Stimulated activated CD4-positive, alpha-beta T cell treated with anti-CD3 and anti-CD28 coated beads, Interleukin-4, amount 100 ng/mL, for 24 hours (primary cell): ENCODE data around the gene SMYD3.
"Not testable (repeated sequence)": the region's sequence is repeated elsewhere in the genome, so short reads cannot be mapped to it uniquely, and the experiment has no call there.

ENCODE experiments used
- DNase-seq: peaks from one replicate; pipeline ENCODE4 v3.0.0-alpha.2; 2020

The SMYD3 gene

DNA sequence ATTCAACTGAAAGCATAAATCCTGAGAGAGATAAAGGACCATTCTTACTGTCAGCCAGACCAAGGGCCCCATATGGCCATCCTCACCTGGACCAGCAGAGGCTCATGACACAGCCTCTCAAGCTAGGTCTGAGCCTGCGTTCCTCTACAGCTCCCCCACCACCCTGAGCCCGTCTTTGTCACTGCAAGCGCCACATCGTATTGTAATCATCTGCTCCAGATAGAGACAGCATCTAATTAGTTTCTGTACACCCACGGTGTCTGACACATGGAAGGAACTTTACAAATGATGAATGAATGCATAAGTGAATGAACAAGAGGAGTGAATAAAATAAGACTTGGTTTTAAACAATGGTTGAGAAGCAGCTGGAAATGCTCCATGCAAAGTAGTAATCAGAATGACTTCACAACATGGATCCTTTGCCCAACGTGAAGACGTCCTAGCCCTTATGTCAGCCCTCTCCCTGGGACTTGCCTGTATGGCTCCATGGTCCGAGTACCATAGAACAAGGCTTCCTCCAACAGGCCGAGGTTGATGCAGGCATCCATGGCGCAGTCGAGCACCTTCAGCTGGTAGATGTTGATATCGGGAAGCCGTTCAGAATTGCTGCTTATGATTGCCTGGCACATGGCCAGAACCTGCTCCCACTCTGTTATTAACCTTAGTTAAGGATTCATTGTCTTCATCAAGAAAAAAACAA is 648.9 kb downstream of the SMYD3 start:
- no peak for DNase-seq

DNA sequence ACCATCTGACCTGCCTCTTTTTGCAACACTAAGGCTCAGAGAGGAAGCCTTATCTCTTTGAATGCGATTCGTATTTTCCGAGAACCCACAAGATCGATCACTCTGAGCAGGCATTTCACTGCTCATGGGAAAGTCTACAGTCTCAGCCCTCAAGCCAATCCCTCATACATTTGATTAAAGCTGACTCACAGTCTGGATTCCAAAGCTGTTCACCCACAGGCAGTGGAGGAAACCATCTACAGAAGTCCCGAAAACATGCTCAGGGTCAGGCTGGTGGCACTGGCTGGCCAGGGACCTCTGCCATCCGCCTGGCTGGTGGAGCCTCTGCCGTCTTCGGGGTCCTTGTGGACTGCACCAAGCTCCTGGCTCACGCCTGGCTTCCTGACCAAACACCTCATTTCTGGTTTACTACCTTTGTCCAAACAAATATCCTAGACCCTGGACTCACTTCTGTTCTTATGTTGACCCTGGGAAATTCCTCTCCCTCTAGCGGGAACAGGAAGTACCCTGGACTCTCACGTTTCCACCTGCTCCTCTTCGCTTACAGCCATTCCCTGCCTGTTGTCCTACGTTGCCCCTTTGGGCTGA is 650.0 kb downstream of the SMYD3 start:
- DNase-seq = no peak

DNA sequence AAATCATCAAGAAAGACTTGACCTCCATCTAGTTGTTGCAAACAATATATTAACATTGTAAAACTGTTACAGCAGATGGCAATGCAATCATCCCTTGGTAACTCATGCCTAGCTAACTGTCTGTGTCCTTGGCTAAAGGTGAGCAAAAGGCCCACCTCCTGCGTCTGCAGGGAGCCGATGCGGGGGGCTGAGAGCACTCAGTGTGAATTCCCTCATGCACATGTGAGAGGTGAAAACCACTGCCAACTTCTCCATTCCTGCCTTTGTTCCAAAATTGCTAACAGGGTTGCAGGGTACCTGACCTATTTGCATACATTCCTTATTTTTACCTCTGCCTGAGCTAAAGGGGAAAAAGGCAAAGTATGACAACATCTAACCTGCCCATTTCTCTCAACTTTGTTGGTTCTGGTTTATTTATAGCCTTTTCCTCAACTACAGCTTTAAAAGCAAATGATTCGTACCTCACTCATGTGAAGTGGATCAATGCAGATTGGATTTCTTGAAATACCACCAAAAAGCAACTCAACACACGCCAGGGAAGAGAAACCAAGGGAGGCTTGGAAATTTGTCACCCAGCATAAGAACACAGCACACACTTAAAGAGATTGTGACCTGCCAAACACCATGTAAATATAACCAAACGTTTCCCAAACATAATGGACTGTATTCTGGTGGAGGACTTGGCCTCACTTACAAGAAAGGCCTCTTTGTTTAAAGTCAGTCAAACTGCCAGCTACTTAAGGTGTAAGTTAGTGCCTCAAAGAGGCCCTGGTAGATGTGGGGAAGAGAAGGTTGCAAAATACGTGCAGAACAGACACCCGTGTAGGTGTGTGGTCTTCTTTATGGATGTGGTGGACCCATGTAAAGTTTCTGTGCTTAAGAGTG is 651.0 kb downstream of the SMYD3 start:
- DNase-seq = no peak

DNA sequence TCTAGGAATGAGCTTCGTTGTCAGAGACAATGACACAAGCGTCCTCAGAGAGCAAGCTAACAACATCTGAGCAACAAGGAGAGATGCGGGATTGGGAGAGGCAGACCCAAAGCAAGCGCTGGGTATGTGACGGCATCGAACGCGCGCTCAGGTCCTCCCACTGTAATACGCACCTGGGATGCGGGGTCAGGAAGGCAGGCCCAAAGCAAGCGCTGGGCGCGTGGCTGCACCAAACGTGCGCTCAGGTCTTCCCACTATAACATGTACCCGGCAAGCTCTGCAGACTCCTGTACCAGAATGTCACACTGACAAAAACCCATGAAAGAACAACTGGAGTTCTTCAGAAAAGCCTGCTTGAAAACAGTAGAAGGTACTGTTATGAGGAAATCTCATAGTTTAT is 653.8 kb downstream of the SMYD3 start:
- no peak for DNase-seq

DNA sequence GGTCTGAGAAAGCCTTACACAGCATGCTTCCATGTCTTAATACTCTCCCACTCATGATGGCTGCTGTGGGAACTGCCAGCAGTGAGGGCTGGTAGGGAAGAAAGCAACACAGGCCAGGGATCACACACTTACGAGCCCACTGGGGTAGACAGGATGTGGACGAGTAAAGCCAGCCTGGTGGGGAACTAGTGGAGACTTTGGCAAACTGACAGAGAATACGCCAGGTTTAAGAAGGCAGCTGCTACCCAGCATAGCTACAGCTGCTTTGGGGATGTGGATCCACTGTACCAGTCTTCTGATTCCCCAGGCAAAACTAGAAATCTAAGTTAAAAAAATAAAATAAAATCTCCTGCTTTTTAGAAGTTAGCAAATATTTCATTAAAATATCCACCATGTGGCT is 664.0 kb downstream of the SMYD3 start:
- no peak for DNase-seq

DNA sequence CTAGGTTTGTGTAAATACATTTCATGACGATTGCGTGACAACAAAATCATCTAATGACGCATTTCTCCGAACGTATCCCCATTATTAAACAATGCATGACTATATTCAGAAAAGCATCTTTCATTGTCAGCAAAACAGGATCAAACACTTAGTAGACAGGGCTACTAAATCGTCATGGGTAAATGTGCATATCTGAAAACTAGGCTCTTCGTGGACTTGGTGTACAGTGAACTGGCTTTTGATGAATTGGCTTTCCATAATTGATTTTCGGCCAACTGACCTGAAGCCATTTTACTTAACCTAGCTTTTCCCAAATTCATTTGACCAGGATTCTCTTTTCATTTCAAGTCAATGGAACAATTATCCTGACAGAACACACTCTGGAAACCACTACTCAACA is 665.0 kb downstream of the SMYD3 start:
- DNase-seq = no peak

DNA sequence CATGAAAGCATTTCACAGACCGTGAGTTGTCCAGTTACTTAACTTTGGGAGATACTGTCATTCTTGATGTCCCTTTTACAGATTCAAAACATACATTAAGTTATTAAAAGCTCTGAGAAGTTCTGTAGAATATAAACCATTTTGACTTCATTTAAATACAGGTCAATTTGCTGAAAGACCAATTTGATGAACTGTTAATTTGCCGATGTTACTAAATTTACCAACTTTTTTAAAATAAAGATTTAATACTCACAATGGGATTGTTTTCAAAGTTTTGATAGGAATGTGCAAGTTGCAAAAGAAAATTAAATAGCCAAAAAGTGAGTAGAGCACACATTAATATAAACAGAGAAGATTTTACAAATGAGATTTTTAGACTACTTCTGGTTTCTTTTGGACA is 666.1 kb downstream of the SMYD3 start:
- no peak for DNase-seq

DNA sequence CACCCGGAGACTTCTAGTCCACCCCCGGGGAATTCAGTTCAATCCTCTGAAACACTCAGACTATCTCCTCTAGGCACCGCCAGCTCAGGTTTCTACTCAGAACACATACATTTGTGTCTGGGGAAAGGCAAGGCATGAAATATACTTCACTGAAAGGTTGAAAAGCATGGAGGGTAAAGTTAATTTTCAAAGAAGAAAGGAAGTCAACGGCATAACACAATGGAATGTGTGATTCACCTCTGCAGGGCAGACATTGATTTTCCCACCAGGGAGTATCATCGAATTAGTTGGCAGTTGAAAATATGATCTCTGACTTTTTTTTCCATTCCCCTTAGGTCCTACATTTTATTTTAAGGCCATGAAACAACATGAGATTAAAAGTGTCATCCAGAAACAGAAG is 669.4 kb downstream of the SMYD3 start:
- no peak for DNase-seq

DNA sequence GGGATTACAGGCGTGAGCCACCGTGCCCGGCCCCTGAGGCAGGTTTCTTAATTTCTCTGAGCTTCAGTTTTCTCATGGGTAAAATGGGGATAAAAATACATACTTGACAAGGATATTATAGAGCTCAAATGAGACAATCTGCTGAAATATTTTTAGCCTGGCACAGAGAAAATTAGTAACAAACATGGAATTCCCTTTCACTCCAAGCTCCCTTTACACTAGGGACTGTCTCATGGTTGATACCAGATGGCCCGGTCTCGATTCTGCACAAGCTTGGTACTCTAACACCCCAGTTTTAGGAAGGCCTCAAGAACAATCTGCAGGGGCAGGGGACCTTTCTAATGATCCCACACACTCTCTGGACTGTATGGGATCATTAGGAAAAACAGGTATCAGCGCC is 671.7 kb downstream of the SMYD3 start:
- no peak for DNase-seq

DNA sequence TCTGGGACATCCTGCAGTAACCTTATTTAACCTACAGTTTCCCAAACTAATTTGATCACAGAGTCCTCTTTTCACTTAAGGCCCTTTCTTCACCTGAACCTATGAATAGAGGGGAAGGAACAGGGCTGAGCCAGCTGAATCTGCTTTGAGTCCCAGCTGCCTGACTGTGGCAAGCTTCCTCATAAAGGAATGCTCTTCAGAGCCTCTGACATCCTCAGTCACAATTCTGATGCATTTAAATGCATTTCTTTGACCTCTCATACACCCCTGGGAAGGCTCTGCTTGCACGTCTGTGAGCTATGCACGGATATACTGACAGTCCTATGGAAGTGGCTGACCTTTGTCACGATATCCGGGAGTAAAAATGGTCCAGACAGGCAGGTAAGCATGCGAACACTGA is 673.1 kb downstream of the SMYD3 start:
- DNase-seq = no peak

DNA sequence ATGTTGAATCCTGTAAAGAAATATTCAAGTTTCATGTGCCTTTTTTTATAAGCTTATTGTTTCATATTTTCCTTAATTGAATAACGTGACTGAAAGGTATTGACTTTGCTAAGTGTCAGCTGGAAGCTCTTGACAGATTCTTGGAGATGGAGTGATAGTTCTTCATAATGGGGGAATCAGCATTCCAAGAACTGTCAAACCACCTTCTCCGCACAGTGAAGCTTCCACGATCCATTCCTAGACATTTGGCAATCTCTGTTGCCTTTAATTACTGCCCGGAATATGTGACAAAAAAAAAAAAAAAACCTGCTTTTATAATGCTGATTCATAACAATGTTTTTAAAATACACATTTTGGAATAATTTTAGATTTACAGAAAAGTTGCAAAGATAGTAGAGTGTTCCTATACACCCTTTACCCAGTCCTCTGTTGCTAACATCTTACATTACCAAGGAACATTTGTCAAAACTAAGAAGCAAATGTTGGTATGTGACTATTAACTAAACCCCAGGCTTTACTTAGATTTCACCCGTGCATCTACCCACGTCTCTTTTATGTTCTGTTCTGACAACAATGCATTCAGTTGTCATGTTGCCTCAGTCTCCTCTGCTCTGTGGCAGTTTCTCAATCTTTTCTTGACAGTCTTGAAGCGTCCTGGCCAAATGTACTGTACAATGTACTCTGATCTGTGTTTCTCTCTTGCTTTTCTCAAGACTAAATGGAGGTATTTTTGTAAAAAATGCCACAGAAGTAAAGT is 674.1 kb downstream of the SMYD3 start:
- DNase-seq = no peak

DNA sequence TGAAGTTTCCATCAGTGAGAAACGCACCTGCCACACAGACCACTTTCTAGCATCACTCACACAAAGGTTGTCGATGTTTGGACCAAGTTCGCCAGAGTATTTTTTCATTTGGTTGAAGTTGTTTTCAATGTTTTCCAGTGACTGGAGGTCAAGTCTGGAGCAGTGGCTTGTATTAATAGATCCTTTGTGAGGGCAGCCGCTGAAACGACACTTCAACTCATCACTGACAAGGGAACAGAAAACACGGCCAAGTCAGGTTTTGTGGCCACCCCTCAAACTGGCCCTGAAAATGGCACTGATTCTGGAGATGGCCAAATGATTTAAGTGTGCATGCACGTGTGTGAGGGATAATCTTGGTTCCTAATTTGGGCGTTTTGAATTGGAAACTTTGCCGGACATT is 675.6 kb downstream of the SMYD3 start:
- no peak for DNase-seq

DNA sequence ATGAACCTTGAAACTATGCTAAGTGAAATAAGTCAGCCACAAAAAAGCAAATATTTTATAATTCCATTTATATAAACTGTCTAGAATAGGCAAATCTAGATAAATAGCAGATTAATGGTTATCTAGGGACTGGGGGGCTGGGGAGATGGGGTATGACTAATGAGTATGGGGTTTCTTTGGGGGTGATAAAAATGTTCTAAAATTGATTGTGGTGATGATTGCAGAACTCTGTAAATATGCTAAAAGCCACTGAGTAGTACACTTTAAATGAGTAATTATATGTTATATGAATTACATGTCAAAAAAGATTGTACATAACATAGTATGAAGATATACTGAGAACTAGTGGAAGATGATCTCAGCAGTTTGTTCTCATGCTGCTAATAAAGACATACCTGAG is 677.3 kb downstream of the SMYD3 start:
- no peak for DNase-seq

DNA sequence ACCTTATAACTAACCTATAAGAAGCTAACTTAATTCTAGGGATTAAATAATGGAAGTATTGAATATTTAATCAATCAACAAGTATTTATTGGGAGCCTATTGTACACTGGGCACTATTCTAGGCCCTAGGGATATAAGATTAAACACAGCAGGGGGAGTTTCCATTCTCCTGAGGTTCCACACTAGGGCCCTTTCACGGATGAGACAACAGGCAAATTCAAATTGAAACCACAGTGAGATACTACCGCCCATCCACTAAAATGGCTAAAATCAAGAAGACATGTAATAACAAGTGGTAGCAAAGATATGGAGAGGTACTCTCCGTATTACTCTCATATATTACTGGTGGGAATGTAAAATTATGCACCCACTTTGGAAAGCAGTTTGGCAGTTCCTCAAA is 677.9 kb downstream of the SMYD3 start:
- no peak for DNase-seq

DNA sequence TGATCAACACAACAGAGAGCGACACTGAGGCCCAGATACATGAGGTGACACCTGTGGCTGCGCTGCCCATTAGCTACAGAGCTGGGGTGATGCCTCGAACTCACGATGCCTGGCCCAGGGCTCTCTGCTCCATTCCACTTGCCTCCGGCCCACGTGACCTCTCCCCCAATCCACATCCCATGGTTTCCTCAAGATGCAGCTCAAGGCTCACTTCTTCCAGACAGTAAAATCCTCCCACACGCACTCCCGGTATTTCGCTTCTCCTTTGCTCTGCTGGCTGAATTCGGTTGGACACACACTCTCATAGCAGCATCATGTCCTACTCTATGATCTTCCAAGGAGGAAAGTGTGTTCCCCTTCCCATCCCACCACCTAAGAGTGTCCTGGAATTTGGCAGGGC is 679.8 kb downstream of the SMYD3 start:
- no peak for DNase-seq

DNA sequence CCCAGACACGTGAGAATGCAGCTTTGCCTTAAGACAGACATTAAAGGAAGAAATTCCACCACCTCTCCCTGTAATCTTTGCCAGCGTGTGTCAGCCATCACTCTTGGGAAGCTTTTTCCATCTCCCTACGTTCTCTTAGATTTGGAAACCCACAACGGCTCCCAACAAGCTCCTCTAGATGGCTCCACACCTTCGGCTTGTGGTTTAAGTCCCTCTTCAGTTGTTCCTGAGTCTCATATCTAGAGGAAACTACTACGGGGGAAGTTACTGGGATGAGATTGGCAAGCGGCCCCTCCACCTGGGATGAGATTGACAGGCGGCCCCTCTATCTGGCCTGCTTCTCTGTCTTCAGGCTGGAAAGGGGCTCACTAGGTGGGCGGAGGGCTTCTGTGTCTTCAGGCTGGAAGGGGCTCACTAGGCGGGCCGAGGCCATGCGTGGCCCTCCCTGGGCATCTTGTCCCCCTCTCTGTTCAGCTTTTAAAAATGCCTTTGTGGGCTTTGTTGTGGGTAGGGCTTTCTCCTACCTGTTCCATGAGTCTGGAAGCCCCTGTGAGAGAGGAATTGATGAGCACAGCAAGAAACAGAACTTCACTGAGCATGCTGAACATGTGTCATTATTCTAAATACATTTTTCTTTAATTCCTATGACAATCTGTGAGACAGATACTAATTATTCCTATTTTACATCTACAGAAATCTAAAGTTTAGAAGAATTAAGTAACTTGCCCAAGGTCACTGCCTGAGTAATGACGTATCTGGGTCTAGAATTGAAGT is 681.8 kb downstream of the SMYD3 start:
- DNase-seq = no peak

DNA sequence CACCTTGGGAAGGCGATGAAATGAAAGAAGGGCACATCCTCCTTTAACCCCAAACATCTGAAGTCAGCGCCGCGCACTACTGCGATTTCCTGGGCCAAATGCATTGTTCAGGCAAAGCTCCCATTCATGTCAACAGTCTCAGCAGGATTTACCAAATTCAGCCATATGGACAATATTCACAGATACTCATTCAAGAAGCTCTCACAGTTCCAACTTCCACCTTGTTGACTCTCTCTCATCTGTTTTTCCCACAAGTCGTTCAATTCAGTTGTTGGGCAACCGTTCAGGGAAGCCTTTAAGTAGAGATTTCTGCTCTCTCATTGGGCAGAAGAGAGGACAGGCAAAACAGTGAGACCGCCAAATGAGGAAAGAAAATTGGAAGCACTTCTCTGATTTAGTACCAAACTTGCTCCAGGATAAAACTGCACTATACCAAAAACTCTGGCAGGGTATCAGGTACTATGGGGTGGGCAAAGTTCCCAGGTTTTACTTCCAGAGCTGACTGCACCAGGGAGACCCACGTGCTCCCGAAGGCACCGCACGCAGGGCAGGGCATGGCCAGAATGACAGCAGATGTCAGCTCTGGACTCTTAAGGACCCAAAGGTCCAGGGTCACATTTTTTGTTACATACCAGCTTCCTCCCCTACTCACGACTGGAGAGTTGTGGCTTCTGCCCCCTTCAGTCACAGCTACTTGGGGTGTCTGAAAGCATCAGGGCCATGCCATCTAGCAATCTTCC is 683.5 kb downstream of the SMYD3 start:
- DNase-seq = no peak

DNA sequence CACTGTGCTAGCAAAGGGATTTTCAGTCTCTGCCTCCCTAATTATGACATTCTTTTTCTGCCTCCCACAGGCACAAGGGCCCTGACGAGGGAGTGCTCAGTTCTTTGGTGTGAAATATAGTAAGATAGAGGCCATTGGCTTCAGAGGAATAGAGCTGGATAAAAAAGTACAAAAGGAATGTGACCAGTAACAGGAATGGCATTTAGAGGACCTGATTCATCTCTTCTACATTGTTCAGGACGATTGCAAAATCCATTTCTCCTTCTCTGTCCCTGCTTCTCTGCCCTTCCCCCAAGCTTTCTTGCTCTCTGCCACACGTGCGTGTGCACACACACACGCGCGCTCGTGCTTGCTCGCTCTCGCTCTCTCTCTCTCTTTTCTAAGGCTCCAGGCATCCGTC is 684.1 kb downstream of the SMYD3 start:
- no peak for DNase-seq

DNA sequence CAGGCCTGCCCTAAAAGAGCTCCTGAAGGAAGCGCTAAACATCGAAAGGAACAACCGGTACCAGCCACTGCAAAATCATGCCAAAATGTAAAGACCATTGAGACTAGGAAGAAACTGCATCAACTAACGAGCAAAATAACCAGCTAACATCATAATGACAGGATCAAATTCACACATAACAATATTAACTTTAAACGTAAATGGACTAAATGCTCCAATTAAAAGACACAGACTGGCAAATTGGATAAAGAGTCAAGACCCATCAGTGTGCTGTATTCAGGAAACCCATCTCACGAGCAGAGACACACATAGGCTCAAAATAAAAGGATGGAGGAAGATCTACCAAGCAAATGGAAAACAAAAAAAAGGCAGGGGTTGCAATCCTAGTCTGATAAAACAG is 688.7 kb downstream of the SMYD3 start:
- DNase-seq = not testable (repeated sequence)

DNA sequence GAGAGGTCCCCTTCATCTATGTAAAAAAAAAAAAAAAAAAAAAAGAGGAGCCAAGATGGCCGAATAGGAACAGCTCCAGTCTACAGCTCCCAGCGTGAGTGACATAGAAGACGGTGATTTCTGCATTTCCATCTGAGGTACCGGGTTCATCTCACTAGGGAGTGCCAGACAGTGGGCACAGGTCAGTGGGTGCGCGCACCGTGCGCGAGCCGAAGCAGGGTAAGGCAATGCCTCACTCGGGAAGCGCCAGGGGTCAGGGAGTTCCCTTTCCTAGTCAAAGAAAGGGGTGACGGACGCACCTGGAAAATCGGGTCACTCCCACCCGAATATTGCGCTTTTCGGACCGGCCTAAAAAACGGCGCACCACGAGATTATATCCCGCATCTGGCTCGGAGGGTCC is 690.6 kb downstream of the SMYD3 start:
- not testable (repeated sequence) for DNase-seq

DNA sequence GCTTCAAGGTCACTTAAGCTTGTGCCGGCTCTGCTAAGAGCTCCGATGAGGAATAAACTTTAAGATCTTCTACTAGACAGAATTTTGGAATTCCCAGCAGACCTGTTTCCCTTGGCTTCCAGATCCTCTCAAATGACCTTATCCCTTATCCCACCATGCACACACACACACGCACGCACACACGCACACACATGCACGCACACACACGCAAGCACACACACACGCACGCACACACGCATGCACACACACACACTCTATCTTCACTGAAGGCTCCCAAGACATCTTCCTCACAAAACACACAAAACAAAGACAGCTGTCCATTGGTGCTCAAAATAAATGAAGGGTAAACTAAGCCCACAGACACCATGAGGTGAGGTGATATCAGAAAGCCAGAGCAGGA is 692.4 kb downstream of the SMYD3 start:
- DNase-seq = no peak

DNA sequence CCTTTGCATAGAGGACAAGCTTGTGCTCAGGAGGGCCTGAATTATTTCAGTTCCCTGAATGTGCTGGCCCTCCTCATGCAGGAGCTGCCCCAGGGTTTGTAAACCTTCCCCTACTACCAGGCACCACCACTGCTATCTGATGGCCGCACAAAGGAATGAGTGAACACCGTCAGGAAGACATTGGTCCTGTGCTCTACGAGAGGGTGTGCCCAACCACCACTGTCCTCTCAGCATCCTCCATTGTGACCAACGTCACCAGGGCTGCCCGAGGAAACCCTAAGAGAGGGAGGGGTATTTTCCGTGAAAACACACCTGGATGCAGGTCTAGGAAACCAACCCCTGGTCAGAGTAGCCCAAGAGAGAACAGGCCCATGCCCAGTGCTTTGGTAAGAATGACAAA is 694.8 kb downstream of the SMYD3 start:
- DNase-seq = no peak
